Testis (tissue), 2 donors: ENCODE data around the gene TMEM117.

Source experiments
- CTCF ChIP-seq, 3 experiments: fragments of 450-650 bp in 2 of 3; fragments of 200-600 bp in 1 of 3; sonication (generic) in 1 of 3; IDR thresholded peaks; one replicate each; pipeline ENCODE4 v1.5.1; 2016 to 2019; ENCODE audit warnings: antibody characterized with exemption in 3 of 3, mild to moderate bottlenecking in 2 of 3, moderate library complexity in 1 of 3
- POLR2A ChIP-seq: fragments of 450-650 bp; IDR thresholded peaks from one replicate; pipeline ENCODE4 v1.6.1; 2017; ENCODE audit warnings: antibody characterized with exemption, mild to moderate bottlenecking, moderate library complexity

- TF ChIP-seq CTCF (IDR thresholded peaks at IDR 0.05) (no peak), POLR2A (no peak)
These were observed 145.8 kb downstream of the TMEM117 start for GRCh38 chr12:43981726-43982125.
